Activated CD8-positive, alpha-beta memory T cell treated with anti-CD3 and anti-CD28 coated beads, Interleukin-2, amount 50 U/mL, for 48 hours (primary cell): ENCODE measurements around the gene PAWR.
"Not testable (repeated sequence)": the region's sequence is repeated elsewhere in the genome, so short reads cannot be mapped to it uniquely, and the experiment has no call there.

Source experiments
- DNase-seq: peaks from one replicate; pipeline ENCODE4 v3.0.0-alpha.2; 2020

Gene PAWR

GRCh38 chr12:79685068-79685467 lies 5.7 kb downstream of the PAWR start:
- DNase-seq = no peak

- not testable (repeated sequence) for DNase-seq
Observed at GRCh38 chr12:79684338-79684737, 6.4 kb downstream of the PAWR start.

- DNase-seq = no peak
Observed at GRCh38 chr12:79682593-79682992, 8.2 kb downstream of the PAWR start.

GRCh38 chr12:79681008-79681590 lies 9.7 kb downstream of the PAWR start:
- no peak for DNase-seq

- no peak for DNase-seq
Observed at GRCh38 chr12:79680051-79680450, 10.7 kb downstream of the PAWR start.

- DNase-seq = no peak
Observed at GRCh38 chr12:79678306-79678705, 12.5 kb downstream of the PAWR start.

- no peak for DNase-seq
Observed at GRCh38 chr12:79677672-79678071, 13.1 kb downstream of the PAWR start.

GRCh38 chr12:79676579-79676978 lies 14.2 kb downstream of the PAWR start:
- DNase-seq = no peak

GRCh38 chr12:79674629-79675028 lies 16.1 kb downstream of the PAWR start:
- no peak for DNase-seq

GRCh38 chr12:79673354-79673753 lies 17.4 kb downstream of the PAWR start:
- no peak for DNase-seq

- DNase-seq = no peak
Observed at GRCh38 chr12:79668113-79668512, 22.7 kb downstream of the PAWR start.

GRCh38 chr12:79665212-79665887 lies 25.4 kb downstream of the PAWR start:
- DNase-seq = no peak

GRCh38 chr12:79664518-79664917 lies 26.2 kb downstream of the PAWR start:
- no peak for DNase-seq

- no peak for DNase-seq
Observed at GRCh38 chr12:79662046-79662811, 28.5 kb downstream of the PAWR start.

GRCh38 chr12:79661629-79662028 lies 29.1 kb downstream of the PAWR start:
- no peak for DNase-seq

- DNase-seq = no peak
Observed at GRCh38 chr12:79659961-79660431, 30.8 kb downstream of the PAWR start.

GRCh38 chr12:79658221-79658620 lies 32.5 kb downstream of the PAWR start:
- no peak for DNase-seq

GRCh38 chr12:79657136-79657535 lies 33.6 kb downstream of the PAWR start:
- DNase-seq = no peak

GRCh38 chr12:79655036-79655435 lies 35.7 kb downstream of the PAWR start:
- no peak for DNase-seq

- no peak for DNase-seq
Observed at GRCh38 chr12:79652521-79652920, 38.2 kb downstream of the PAWR start.

- DNase-seq = no peak
Observed at GRCh38 chr12:79650440-79650839, 40.3 kb downstream of the PAWR start.

- no peak for DNase-seq
Observed at GRCh38 chr12:79648881-79649280, 41.9 kb downstream of the PAWR start.

GRCh38 chr12:79646843-79647242 lies 43.9 kb downstream of the PAWR start:
- DNase-seq = not testable (repeated sequence)

- no peak for DNase-seq
Observed at GRCh38 chr12:79645235-79645630, 45.5 kb downstream of the PAWR start.
